ENCODE measurements around the gene MOB4.

The MOB4 gene

DNA sequence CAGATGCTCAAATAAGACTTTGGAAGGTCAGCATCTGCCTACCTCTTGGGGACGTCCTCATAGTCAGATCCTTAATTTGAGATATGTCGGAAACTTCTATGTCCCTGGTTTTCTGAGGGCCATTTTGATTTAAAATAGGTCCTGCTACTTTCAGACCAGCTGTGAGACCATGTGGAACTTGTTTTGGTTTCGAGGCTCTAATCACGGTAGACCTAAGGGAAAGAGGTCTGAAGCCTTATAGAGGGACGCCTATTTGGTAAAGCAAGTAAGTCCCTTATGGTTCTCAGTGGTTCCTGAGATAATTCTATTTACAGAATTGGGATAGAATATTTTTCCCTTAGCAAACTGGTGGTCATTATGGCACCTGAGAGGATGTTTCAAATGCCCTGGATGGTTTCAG is 84.4 kb downstream of the MOB4 start:
- TF ChIP-seq TAF1 (IDR thresholded peaks at IDR 0.05; ENCODE audit: low read depth, low read length): no peak
- TF ChIP-seq PAX5 (IDR thresholded peaks at IDR 0.05; ENCODE audit: insufficient read depth, low read length, severe bottlenecking): no peak
- TF ChIP-seq POLR2A (IDR thresholded peaks at IDR 0.05; ENCODE audit: low read depth, low read length): no peak
- no peak for TF ChIP-seq POU2F2 (IDR thresholded peaks at IDR 0.05; ENCODE audit: low read depth, low read length)
- no peak for TF ChIP-seq SPI1 (IDR thresholded peaks at IDR 0.05; ENCODE audit: low read depth, low read length)
- TF ChIP-seq POLR2AphosphoS5 (IDR thresholded peaks at IDR 0.05; ENCODE audit: low read depth, low read length): no peak
- FAIRE-seq (no peak), DNase-seq (ENCODE audit: insufficient read length, low spot score) (no peak)

- FAIRE-seq: no peak
- no peak for DNase-seq (ENCODE audit: insufficient read length, low spot score)
- TF ChIP-seq PAX5 (IDR thresholded peaks at IDR 0.05; ENCODE audit: insufficient read depth, low read length, severe bottlenecking) (no peak), POU2F2 (IDR thresholded peaks at IDR 0.05; ENCODE audit: low read depth, low read length) (no peak), POLR2A (IDR thresholded peaks at IDR 0.05; ENCODE audit: low read depth, low read length) (no peak), POLR2AphosphoS5 (IDR thresholded peaks at IDR 0.05; ENCODE audit: low read depth, low read length) (no peak), TAF1 (IDR thresholded peaks at IDR 0.05; ENCODE audit: low read depth, low read length) (no peak), SPI1 (IDR thresholded peaks at IDR 0.05; ENCODE audit: low read depth, low read length) (no peak)
These were observed 85.9 kb downstream of the MOB4 start for GRCh38 chr2:197601726-197602125.
